Measurements from ENCODE around the gene PLSCR2.

DNA sequence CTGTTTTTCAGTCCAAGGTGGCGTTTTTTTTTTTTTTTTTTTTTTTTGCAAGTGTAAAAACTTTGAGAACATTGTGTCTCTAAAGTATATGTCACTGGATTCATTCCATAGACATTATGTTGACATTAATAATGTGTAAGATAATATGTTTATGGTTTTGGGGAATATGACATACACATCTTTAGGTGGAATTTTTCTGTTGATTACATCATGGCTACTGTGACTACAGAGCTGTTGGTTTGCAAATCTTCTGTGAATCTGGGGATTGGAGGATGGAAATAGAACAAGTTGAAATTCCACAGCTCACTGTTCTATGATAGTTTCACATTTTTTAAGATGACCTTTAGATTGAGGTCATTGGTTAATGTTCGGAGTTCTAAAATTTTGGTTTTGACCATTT is 24.4 kb upstream of the PLSCR2 start:
- TF ChIP-seq, protein P1, sequence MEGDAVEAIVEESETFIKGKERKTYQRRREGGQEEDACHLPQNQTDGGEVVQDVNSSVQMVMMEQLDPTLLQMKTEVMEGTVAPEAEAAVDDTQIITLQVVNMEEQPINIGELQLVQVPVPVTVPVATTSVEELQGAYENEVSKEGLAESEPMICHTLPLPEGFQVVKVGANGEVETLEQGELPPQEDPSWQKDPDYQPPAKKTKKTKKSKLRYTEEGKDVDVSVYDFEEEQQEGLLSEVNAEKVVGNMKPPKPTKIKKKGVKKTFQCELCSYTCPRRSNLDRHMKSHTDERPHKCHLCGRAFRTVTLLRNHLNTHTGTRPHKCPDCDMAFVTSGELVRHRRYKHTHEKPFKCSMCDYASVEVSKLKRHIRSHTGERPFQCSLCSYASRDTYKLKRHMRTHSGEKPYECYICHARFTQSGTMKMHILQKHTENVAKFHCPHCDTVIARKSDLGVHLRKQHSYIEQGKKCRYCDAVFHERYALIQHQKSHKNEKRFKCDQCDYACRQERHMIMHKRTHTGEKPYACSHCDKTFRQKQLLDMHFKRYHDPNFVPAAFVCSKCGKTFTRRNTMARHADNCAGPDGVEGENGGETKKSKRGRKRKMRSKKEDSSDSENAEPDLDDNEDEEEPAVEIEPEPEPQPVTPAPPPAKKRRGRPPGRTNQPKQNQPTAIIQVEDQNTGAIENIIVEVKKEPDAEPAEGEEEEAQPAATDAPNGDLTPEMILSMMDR (IDR thresholded peaks at IDR 0.05; ENCODE audit: low read depth, low read length, missing input control), result no peak
- TF ChIP-seq SP1 (IDR thresholded peaks at IDR 0.05), result no peak
- no peak for TF ChIP-seq TAF1 (conservative IDR thresholded peaks at IDR 0.05)
- TF ChIP-seq, protein P2, sequence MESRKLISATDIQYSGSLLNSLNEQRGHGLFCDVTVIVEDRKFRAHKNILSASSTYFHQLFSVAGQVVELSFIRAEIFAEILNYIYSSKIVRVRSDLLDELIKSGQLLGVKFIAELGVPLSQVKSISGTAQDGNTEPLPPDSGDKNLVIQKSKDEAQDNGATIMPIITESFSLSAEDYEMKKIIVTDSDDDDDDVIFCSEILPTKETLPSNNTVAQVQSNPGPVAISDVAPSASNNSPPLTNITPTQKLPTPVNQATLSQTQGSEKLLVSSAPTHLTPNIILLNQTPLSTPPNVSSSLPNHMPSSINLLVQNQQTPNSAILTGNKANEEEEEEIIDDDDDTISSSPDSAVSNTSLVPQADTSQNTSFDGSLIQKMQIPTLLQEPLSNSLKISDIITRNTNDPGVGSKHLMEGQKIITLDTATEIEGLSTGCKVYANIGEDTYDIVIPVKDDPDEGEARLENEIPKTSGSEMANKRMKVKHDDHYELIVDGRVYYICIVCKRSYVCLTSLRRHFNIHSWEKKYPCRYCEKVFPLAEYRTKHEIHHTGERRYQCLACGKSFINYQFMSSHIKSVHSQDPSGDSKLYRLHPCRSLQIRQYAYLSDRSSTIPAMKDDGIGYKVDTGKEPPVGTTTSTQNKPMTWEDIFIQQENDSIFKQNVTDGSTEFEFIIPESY (IDR thresholded peaks at IDR 0.05), result no peak

Measured in liver (tissue), 3 donors.